Stimulated activated CD4-positive, alpha-beta T cell treated with anti-CD3 and anti-CD28 coated beads, Interleukin-2, amount 100 ng/mL, for 24 hours (primary cell): ENCODE data around the gene GTF2F2.
"Not testable (repeated sequence)": the region's sequence is repeated elsewhere in the genome, so short reads cannot be mapped to it uniquely, and the experiment has no call there.

Experiments used
- DNase-seq, 2 donors: peaks; one replicate each; pipeline ENCODE4 v3.0.0-alpha.2; 2020

GTF2F2 gene

DNA sequence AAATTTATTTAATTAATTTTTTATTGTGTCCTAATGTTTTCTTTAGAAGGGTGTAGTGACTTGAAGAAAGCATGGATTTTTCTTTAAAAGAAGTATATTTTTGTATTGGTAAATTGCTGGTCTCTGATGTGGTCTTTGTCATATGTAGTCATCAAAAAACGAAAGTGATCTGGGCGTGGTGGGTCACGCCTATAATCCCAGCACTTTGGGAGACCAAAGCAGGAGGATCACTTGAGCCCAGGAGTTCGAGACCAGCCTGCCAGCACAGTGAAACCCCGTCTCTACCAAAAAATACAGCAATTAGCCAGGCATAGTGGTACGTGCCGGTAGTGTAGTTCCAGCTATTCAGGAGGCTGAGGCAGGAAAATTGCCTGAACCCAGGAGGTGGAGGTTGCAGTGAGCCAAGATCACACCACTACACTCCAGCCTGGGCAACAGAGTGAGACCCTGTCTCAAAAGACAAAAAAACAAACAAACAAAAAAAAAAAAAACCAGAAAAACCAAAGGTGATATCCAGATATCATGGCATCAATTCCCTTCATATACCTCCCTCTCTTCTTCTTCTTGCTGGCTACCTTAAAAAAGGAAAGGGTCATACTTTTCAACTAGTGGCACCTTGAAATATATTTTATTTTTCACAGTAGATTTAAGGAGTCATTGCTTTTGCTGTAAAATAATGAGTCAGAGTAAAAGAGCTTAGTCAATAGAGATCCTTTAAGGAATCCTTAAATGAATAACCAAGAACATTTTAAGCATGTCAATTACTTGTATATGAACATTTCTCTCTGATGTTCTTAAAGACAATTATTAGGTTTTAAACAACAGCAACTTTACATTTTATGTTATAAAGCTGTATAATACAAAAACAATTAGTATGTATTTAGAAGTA is 60.6 kb downstream of the GTF2F2 start:
- no peak for DNase-seq

DNA sequence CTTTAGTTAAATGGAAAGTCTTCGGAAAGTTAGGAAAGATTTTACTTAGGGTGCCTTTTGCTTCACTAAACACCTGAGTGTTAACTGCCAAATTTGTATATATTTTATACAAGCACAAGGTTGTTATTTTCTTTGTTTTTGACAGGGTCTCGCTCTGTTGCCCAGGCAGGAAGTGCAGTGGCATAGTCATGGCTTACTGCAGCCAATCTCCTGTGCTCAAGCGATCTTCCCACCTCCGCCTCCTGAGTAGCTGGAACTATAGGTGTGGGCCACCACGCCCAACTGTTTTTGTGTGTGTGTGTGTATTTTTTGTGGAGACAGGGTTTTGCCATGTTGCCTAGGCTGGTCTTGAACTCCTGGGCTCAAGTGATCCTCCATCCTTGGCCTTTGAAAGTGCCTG is 64.4 kb downstream of the GTF2F2 start:
- DNase-seq: no peak

DNA sequence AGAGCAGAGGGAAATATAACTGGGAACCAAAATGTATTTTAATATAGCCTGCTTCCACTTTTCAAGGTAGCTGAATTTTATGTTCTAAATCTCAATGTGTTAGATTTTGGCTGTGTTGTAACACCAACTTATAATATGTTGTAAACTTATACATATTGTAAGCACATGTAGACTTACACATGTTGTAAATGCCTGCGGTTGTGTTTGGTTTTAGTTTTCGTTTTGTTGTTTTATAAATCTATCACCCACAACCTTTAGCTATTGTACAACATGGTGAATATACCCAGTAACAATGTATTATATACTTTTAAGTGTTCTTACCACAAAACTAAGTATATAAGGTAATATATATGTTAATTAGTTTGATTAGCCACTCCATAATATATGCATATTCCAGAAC is 65.0 kb downstream of the GTF2F2 start:
- no peak for DNase-seq

DNA sequence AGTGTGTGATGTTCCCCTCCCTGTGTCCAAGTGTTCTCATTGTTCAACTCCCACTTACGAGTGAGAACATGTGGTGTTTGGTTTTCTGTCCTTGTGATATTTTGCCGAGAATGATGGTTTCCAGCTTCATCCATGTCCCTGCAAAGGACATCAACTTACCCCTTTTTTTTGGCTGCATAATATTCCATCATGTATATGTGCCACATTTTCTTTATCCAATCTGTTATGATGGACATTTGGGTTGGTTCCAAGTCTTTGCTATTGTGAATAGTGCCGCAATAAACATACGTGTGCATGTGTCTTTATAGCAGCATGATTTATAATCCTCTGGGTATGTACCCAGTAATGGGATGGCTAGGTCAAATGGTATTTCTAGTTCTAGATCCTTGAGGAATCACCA is 68.8 kb downstream of the GTF2F2 start:
- not testable (repeated sequence) for DNase-seq

DNA sequence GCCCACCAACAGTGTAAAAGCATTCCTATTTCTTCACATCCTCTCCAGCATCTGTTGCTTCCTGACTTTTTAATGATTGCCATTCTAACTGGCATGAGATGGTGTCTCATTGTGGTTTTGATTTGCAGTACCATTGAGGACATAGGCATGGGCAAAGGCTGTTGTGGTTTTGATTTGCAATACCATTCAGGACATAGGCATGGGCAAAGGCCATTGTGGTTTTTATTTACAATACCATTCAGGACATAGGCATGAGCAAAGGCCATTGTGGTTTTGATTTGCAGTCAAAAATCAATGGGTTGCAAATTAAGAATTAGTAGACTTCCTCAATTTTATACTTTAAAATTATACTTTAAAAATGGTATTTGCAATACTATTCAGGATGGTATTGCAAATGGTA is 69.2 kb downstream of the GTF2F2 start:
- not testable (repeated sequence) for DNase-seq

DNA sequence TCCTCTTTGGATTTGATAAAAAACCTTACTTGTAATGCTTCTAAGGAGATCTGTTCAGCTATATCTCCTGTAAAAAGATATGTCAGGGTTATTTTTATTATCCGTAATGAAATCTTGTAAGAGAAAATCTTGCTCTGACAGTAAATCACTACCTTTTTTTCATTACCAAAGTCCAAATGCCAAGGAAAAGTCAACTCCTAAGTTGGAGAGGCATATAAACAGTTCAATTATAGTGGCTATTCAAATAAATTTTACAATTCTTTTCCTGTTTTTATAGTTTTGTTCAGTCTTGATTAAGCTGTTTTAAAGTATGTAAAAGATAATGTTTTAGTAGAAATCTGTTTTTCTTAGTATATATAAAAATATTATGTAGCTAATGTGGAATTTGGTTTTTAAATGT is 71.6 kb downstream of the GTF2F2 start:
- DNase-seq: no peak

DNA sequence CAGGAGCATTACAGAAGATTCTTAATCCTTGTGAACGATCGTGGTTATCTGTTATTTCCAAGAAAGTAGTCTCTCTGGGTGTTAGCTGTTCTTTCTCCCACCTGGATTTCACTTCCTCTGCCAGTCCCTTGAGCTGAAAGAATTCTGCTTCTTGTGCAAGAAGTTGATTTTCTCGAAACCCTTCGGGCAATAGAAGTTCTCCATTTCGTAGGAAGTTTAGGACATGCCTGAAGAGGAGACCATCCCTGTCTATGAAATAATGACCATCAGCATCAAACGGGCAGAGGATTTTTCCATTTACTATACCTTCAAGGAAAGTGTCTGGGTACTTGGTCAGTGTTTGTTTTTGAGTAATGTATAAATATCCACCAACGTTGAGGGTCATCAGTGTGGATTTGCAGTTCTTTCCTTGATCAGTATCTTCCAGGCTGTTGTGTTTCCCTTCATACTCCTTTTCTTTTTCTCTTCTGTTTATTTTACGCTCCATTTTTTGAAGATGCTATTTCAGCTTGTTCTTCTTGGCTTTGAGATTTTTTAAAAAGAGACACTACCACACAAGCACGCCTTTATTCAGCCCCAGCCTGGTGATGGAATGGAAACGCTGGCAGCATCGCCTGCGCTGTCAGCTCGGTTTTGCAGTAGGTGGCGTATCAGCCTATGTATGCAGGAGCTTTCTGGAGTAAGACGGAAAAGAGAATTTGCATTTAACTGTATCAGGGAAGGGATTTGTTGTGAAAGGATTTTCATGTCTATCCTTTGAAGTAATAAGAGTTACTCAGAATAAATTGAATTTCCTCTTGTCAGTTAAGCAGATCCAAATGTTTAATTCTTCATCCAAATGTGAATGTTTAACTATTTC is 74.0 kb downstream of the GTF2F2 start:
- DNase-seq: no peak

DNA sequence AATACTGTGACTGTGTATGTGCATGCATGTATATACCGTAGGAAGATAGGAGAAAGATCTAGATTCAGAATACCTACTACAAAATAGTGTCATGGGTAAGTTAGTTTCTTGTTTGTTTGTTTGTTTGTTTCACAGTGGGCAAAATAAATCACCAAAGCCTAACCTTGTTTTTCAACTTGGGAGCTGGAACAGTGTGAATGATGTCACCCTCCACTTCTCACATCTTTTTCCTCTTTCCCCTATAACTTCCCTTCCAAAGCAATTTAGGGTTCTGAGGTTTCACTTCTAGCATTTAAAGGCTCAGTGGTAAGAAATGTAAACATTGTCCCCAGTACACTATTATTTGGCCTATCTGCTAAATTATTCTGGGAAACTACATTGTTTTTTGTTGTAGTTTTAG is 75.1 kb downstream of the GTF2F2 start:
- DNase-seq: no peak

DNA sequence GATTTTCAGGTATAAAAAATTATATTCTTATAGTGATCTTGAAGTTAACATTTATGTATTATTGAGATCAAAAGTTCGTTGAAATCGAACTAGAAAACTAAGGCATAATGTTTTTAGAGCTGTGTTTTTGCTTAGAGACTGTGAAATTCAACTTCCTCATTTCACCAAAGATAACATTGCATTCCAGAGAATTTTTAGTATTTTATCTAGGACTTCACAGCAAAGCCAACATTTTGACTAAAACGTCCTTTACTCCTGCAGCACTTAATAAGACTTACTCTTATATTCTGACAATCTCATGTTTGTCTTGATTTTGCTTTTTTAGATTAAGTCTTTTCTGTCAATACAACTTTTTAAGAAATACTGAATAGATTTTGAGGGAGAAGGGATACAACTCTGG is 75.8 kb downstream of the GTF2F2 start:
- DNase-seq: no peak

DNA sequence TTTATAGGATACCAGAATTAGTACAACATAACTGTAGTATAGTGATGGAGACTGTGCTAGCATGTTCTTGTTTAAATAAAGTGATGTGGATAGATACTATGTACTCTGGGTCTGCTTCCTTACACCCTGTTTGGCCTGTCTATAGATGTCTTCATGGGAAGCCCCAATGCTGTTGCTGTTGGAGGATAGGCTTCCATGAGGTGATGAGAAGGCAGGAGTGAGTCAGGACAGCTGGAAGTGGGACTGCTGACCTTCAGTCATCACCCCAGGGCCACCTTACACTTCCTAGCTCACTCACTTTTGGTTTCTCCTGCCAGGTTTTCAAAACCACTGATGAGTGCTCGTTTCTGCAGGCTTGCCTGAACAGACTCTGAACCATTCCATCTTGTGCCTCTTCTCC is 76.3 kb downstream of the GTF2F2 start:
- no peak for DNase-seq

DNA sequence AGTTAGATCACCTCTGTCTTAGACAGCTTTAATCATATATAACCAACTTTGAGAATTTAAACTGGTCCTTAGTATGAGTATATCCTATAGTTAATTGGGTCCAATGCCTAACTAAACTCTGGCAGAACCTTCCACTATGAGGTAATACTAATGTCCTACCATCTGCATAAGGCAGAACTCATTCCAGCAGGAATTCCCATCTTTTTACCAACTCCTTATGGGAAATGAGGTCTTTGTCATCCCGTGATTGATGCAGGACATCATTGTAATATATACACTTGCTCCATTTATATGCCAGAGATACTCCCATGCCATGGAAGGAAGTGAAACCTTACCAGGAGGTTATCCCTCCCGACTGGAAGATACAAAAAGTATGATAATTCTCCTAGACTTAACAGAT is 77.7 kb downstream of the GTF2F2 start:
- no peak for DNase-seq

DNA sequence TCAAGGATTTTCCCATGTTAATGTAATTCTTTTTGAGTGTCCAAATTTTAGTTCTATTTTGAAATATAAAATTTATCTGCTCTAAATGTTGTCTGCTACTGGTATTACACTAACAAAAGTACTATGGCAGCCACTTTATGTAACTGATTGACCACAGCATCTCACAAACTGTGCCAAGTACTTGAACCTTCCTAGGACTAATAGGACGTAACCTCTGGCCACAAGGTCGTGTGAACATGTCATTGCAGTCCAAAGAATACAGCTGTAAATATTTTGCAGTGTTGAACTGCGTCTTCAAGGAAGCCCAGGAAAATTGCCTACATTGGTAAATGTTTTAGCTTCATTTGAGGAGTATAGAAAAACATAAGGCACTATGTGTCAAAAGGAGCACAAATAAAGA is 78.6 kb downstream of the GTF2F2 start:
- no peak for DNase-seq

DNA sequence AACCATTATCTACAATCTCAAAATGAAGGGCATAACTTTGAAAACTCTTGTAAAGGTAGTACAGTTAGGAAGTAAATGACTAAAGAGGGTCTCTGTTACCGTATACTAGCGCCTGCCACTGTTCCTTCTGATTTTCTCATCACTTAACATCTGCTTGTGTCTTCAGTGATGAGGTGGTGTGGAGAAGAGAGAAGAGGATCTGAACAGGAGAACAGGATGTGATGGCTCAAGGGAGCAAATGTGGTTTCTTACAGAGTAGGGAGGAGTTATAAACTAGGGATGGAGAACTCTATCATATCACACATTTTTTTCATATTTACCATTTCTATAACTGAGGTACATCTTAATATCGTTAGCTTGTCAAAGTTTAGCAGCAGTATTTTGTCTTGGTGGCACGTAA is 79.4 kb downstream of the GTF2F2 start:
- no peak for DNase-seq

DNA sequence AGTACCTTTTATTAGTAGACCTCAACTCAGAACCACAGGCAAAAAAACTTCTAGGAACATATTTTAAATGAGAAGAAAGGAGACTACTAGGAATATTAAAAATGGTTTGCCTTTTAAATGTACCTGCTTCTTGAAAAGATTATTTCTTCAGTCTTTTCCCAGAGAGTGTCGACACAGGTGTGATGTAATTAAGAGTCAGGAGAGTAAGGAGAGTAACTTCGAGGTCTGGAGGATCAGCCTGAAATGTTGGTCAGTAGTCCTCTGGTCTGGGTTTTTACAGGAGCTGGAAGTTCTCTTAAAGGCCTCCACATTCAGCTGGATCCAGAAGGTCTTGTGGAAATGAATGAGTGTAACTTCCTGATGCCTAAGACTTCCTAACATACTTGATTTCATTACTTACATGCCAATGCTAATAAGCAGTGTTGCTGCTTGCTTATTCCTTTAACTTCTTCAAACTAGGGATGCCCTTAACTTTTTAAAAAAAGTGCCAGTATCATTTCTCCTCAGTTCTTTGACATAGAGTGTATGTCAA is 80.5 kb downstream of the GTF2F2 start, which contains the start of gene KCTD4:
TSS of gene KCTD4 (minus strand) at position 345 of the 532 bp plus-strand sequence. CDS start 6,478 bp downstream, outside the sequence.
- no peak for DNase-seq

DNA sequence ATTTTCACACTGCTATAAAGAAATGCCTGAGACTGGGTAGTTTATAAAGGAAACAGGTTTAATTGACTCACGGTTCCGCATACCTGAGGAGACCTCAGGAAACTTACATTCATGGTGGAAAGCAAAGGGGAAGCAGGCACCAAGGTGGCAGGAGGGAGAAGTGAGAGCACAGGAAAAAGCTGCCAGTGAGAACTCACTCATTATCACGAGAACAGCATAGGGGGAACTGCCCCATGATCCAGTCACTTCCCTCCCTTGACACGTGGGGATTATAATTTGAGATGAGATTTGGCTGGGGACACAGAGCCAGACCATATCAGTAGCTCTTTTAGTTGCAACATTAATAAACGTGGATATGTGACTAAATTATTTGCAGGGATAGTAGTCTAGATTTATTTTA is 84.8 kb downstream of the GTF2F2 start:
- DNase-seq: no peak

DNA sequence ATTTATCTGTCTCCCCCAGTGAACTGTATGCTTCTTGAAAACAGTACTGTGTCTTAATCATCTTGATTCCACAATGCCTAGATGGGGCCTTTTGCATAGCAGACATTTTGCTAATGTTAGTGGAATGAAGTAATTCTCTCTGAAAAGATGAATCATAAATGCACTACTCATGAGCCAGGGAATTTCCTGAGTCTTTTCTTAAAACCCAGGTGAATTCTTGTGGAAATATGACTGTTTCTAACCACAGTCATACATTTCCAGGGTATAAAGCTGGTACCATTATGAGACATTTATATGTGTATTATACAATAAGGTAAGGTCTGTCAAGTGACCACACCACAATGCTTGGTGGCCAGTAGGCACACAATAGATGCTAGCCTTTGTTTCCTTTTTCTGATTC is 86.0 kb downstream of the GTF2F2 start:
- no peak for DNase-seq

DNA sequence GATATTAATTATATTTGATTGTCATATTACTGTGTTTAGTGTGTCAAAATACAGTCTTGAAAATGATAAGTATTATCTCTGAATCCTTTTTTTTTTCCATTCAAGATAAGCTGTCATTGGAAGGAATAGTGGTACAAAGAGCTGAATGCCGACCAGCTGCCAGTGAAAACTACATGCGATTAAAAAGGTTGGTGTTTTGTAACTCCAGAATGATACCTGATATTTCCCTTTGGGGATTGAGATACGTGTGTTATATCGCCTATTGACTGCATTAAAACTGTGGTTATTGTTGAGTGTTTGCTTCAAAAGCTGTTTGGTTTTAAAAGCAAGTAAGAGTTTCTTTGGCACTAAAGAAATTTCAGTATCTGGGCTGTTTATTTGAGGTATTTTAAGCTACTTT is 87.0 kb downstream of the GTF2F2 start:
- DNase-seq: no peak

DNA sequence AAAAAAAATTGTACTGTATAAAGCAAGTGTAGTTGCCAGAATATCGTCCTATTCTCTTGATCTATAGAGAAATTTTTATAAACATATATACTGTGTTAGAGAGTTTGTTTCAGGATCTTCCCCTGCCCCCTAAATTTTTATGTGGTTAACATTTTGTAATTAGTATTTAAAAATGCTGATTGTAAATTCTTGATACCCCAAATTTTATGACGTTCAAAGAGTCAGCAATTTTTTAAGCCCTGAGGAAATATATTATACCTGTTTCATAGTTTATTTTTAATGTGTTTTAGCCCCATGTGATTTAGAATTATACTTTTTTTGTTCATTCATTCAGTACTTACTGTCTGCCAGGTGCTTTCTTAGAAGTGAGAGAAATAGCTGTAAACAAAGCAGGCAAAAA is 87.8 kb downstream of the GTF2F2 start:
- no peak for DNase-seq

DNA sequence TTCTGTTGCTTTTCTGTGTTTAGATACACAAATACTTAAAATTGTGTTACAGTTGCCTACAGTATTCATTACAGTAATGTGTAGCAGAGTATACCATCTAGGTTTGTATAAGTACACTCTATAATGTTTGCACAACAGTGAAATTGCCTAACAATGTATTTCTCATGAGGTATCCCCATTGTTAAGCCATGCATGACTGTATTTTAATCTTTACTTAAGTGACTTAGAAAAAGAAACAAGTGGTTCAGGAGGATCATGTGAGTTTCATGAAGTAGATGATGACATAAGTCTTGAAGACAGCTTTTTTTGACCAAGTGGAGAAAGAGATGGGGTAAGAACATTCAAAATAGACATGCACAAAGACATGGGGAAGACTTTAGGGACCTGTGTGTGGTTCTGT is 88.9 kb downstream of the GTF2F2 start:
- DNase-seq: no peak

DNA sequence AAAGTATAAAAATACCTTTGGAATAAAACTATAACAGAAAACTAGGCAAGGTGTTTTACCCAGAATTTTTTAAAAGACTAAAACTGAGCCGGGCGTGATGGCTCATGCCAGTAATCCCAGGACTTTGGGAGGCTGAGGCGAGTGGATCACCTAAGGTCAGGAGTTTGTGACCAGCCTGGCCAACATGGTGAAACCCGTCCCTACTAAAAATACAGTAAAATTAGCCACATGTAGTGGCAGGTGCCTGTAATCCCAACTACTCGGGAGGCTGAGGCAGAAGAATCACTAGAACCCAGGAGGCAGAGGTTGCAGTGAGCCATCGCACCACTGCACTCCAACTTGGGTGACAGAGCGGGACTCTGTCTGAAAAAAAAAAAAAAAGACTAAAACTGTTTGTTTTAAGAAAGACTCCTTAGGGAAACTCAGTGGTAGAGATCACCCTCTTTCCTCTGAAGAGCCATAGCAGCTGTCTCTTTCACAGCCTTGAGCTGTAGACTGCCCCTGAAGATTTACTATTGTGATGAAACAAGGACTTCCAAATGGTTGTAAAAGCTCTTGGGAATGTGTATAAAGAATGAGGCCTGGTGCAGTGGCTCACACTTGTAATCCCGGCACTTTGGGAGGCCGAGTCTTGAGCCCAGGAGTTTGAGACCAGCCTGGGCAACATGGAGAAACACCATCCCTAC is 95.2 kb downstream of the GTF2F2 start:
- no peak for DNase-seq

DNA sequence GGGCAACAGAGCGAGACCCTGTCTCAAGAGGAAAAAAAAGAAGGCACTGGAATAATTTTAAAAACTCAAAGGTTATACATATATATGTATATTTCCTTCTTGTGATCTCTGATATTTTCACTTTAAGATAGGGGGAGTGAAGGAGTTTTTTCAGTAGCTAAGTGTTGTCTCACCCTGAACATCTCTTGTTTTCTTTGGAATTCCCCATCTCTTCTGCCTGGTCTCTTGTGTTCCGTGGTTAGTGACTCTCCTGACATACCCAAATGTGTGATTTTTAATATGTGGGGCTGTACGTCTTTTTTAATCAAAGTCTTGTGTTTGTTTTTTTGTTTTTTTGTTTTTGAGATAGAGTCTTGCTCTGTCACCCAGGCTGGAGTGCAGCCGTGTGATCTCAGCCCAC is 95.9 kb downstream of the GTF2F2 start:
- DNase-seq: no peak

DNA sequence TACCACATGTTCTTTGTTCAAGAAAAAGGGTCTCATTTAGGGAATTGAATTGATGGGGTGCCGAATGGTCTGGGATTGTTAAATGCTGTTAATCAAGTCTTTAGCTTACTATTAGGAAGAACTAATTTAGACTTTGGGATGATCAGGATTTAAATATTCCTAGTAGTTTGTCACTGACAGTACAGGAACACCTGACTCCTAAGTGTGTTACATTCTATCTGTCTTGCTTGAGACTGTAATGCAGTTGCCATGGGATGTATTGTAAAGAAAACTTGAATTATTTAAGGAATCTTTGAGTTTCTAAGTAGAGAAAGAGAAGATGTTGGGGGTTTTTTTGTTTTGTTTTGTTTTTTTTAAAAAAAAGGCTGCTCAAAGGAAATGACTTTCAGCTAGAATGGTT is 98.4 kb downstream of the GTF2F2 start:
- DNase-seq: no peak
